Activated CD4-positive, CD25-positive, alpha-beta regulatory T cell treated with anti-CD3 and anti-CD28 coated beads, Interleukin-2, amount 50 U/mL, for 24 hours (primary cell): Measurements from ENCODE around the gene CENPP.
"Not testable (repeated sequence)": the region's sequence is repeated elsewhere in the genome, so short reads cannot be mapped to it uniquely, and the experiment has no call there.

ENCODE experiments used
- ATAC-seq, 2 donors: fragments of 150-1000 bp; cut with Tn5 transposase; one replicate each; pipeline ENCODE4 v1.10.0; 2021; ENCODE audit warnings: mild to moderate bottlenecking in 1 of 2, moderate library complexity in 1 of 2

The CENPP gene

DNA sequence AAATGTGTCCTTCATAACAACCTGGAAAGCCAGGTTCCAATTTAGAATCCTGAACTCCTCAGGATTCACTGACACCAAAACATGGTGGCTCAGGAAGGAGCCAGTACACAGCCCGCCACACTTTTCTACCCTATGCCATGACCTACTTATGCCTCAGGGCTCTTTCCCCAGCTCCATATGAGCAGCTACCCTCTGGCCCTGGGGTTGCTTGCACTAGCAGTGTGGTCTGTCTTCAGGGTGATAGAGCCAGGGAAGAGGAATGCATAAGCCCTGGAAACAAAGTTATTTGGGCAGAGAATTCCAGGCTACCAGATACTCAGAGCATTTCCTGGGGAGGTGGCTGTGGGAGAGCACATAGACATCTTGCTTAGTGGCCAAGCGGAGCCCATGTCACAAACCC is 225.0 kb downstream of the CENPP start:
- no peak for ATAC-seq

- no peak for ATAC-seq
Measured at GRCh38 chr9:92558612-92559374, 233.0 kb downstream of the CENPP start.

DNA sequence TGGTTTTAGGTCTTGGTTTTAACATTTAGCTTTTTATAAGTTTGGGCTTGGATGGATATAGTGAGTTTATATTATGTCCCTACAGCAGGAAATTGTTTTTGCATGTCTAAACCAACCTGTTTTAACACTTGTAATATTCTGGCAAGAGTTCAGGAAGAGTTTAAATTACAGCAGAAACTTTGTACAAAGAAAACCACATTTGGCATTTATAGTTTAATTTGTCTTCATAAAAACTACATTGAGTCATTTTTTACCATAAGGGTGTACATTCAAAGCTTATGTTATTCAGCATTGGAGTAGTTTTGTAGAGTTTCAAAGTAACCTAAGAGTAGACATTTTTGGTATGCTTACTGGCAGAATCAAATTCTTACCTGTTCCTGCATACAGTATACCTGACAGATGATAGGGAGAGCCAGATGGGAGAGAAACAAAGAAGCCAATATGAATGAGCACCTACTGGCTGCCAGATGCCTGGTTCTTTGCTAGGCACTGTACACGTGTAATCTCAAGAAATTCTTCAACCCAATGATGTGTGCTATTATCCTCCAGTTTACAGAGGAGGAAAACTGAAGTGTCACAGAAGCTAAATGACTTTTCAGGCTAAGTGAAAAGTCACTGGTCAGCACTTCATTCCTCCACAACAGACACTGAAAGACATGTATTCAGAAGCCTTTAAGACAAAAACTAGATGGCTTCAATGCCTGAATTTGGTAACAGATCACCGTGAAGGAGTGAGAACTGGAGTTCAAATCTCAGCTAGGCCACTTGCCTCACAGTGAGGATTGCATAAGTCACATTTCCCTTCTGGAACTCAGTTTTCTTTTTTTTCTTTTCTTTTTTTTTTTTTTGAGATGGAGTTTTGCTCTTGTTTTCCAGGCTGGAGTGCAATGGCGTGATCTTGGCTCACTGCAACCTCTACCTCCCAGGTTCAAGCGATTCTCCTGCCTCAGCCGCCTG is 235.9 kb downstream of the CENPP start:
- no peak for ATAC-seq

DNA sequence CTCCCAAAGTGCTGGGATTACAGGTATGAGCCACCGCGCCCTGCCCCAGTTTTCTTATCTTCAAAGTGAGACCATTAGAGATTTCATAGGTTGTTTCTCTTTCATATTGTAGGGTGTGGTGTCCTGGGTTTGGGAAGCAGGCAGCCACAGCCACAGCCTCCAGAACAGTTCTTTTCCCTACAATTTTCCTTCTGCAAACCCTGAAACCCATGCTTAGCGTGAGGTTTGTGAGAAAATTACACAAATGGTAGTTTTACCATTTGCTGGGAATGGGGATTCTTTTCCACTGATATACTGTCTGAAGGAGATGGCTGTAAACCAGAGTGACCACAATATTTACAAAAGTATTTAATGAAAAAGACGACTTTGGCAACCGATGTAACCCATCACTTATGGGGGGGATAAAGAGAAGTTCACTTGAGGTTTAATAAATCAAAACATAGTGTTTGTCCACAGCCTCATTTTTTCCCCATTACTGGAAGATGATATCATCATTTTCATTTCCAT is 236.8 kb downstream of the CENPP start:
- ATAC-seq, result no peak

GRCh38 chr9:92563116-92564100 is 237.7 kb downstream of the CENPP start:
- ATAC-seq, result no peak

DNA sequence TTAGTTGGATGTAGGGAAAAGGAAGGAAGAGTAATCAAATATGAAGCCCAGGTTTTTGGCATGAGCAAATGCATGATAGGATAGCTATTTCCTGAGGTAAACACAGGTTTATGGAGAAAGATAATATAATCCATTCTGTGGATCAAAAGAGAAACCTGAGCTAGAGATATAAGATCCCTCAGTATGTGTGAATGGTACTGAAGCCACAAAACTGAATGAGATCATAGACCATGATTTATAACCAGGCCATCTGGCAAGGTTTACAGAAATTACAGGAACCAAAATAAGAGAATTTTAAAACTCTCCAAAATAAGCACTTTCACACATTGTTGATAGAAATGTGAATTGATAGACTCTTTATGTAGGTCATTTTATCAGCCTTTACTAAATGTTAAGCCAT is 238.8 kb downstream of the CENPP start:
- no peak for ATAC-seq

DNA sequence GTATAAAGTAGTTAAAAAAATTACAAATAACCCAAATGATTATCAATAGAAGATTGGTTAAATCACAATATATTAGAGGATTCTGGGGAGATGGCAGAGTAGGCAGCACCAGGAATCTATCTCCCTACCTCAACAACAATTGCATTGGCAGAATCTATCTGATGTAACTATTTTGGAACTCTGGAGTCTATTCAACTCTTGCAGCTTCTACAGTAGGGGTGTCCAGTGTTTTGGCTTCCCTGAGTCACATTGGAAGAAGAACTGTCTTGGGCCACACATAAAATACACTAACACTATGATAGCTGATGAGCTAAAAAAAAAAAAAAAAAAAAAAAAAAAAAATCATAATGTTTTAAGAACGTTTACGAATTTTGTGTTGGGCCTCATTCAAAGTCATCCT is 239.2 kb downstream of the CENPP start:
- no peak for ATAC-seq

DNA sequence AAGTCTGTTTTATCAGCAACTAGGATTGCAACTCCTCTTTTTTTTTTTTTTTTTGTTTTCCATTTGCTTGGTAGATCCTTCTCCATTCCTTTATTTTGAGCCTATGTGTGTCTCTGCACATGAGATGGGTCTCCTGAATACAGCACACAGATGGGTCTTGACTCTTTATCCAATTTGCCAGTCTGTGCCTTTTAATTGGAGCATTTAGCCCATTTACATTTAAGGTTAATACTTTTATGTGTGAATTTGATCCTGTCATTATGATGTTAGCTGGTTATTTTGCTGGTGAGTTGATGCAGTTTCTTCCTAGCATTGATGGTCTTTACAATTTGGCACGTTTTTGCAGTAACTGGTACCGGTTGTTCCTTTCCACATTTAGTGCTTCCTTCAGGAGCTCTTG is 246.1 kb downstream of the CENPP start:
- ATAC-seq, result not testable (repeated sequence)

- ATAC-seq, result not testable (repeated sequence)
Measured at GRCh38 chr9:92573612-92574011, 247.9 kb downstream of the CENPP start.

DNA sequence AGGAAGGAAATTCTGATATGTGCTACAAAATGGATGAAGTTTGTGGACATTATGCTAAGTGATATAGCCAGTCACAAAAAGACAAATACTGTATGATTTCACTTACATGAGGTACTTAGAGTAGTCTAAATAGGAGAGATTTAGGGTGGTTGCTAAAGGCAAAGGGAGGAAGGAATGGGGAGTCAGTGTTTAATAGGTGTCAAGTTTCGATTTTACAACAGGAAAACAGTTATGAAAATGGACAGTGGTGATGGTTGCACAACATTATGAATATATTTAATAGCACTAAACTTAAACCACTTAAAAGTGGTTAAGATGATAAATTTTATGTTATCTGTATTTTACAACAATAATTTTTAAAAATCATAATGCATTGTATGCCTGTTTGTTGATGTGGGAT is 250.4 kb downstream of the CENPP start:
- no peak for ATAC-seq

DNA sequence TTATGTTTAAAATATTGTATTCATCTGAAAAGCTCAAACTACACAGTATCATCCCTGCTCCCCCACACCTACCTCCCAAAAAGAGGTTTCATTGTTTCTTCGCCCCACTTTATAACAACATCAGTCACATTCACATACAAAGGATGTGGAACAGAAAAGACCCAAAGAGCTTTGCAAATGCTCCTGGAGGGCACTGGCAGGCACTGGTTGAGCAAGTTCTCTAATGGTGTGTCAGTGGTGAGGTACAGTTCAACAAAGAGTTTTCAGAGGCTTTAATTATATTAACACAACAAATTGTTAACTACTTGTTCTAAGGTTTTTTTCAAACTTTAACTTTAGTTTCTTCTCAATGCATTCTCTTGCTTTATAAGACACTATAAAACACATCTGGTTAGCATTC is 264.2 kb downstream of the CENPP start:
- ATAC-seq, result no peak

GRCh38 chr9:92590377-92590776 is 264.6 kb downstream of the CENPP start:
- ATAC-seq, result no peak

- peak in 1 of 2 donors; percentile 55 for ATAC-seq
Measured at GRCh38 chr9:92592537-92592936, 266.8 kb downstream of the CENPP start.

- no peak for ATAC-seq
Measured at GRCh38 chr9:92592946-92593861, 267.5 kb downstream of the CENPP start.

GRCh38 chr9:92595075-92595474 is 269.3 kb downstream of the CENPP start:
- not testable (repeated sequence) for ATAC-seq

GRCh38 chr9:92595930-92596329 is 270.2 kb downstream of the CENPP start:
- no peak for ATAC-seq

- no peak for ATAC-seq
Measured at GRCh38 chr9:92598382-92598781, 272.6 kb downstream of the CENPP start.

DNA sequence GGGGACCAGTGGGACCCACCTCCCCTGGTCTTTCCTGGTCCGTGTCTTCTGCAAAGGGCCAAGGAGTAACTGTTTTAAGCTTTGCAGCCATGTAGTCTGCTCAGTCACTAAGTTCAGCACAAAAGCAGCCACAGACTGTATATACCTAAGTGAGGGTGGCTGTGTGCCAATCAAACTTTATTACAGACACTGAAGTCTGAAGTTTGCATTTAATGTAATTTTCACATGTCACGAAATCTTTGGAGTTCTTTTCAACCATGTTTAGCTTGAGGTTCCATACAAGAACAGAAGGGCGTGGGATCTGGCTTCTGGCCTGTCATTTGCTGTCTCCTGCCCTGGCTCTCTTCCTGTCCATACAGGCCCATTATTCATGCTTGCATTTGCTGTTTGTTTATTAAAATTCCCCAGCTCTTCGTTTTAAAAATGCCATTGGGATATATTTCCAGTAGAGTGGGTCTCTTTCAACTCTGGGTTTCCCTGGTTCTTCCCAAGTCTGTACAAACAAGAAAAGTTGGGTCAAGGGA is 274.2 kb downstream of the CENPP start:
- no peak for ATAC-seq

- no peak for ATAC-seq
Measured at GRCh38 chr9:92600462-92601261, 274.9 kb downstream of the CENPP start.

GRCh38 chr9:92601451-92601850 is 275.7 kb downstream of the CENPP start:
- no peak for ATAC-seq
